Gastrocnemius medialis (tissue), 4 donors: ENCODE data around the gene CLCA4. TPM values are rescaled to one million over a fixed set of nuclear protein-coding genes. Genes with fewer than 3 reads are reported as not detected.

ENCODE experiments used
- ATAC-seq, 2 donors: fragments of 150-250 bp; one replicate each; pipeline ENCODE4 v1.9.1; 2016
- DNase-seq, 2 donors: peaks; one replicate each; pipeline ENCODE4 v3.0.0-alpha.2; 2019
- H3K27ac ChIP-seq, 4 donors: fragments of 200-600 bp; sonication (generic); 1 replicate in 1 of 4; 2 replicates in 3 of 4; pipeline ENCODE4 v1.5.1; 2016 to 2018; ENCODE audit warnings: mild to moderate bottlenecking in 2 of 4, moderate library complexity in 1 of 4
- H3K27me3 ChIP-seq, 3 donors: fragments of 200-600 bp; sonication (generic) in 2 of 3; 1 replicate in 1 of 3; 2 replicates in 2 of 3; pipeline versions ENCODE4 v1.5.1 to v1.6.0; 2016 to 2019; ENCODE audit warnings: mild to moderate bottlenecking in 1 of 3, moderate library complexity in 1 of 3
- H3K36me3 ChIP-seq, 2 donors: fragments of 200-600 bp; sonication (generic) in 1 of 2; one replicate each; pipeline ENCODE4 v1.5.1; 2017 to 2018
- H3K4me1 ChIP-seq, 2 donors: fragments of 200-600 bp; sonication (generic) in 1 of 2; one replicate each; pipeline ENCODE4 v1.5.1; 2016 to 2017; ENCODE audit warnings: mild to moderate bottlenecking in 2 of 2
- H3K4me3 ChIP-seq, 4 donors: fragments of 200-600 bp; sonication (generic) in 3 of 4; 1 replicate in 1 of 4; 2 replicates in 3 of 4; pipeline ENCODE4 v1.5.1; 2016 to 2019; ENCODE audit warnings: mild to moderate bottlenecking in 2 of 4
- H3K9me3 ChIP-seq, 3 donors: fragments of 200-600 bp; sonication (generic) in 2 of 3; 1 replicate in 1 of 3; 2 replicates in 2 of 3; pipeline ENCODE4 v1.5.1; 2016 to 2019
- CTCF ChIP-seq, 5 experiments: fragments of 450-650 bp in 3 of 5; fragments of 200-600 bp in 2 of 5; sonication (generic) in 2 of 5; IDR thresholded peaks in 4 of 5; conservative IDR thresholded peaks in 1 of 5; 1 replicate in 4 of 5; 2 replicates in 1 of 5; pipeline ENCODE4 v1.5.1; 2016 to 2019; ENCODE audit warnings: antibody characterized with exemption in 5 of 5, mild to moderate bottlenecking in 3 of 5, moderate library complexity in 3 of 5
- POLR2A ChIP-seq, 2 donors: fragments of 450-650 bp; IDR thresholded peaks; one replicate each; pipeline ENCODE4 v1.6.1; 2017; ENCODE audit warnings: antibody characterized with exemption in 2 of 2, mild to moderate bottlenecking in 2 of 2, moderate library complexity in 2 of 2
- in situ Hi-C, 4 donors: fragments of 200-750 bp; cut with MboI; loops; one replicate each; pipeline versions ENCODE4 v1.15.0 to v1.8.0; 2017; ENCODE audit warnings: low sequenced_read_pairs in 4 of 4
- intact Hi-C: fragments of 100-400 bp; cut with DNase I; formaldehyde crosslinking; loops from one replicate; pipeline ENCODE4 v1.15.1; 2023; ENCODE audit warnings: low total_unique reads
- total RNA-seq, 4 donors: library from RNA; depleted of rRNA; stranded (reverse); fragments of >200 nt; gene quantifications; one replicate each; pipeline versions ENCODE4 v1.1.0 to v1.2.3, GENCODE V29; 2016

Gene CLCA4
- total RNA-seq, 4 donors from 2014 or later: 3.7 TPM; not detected in 3

DNA sequence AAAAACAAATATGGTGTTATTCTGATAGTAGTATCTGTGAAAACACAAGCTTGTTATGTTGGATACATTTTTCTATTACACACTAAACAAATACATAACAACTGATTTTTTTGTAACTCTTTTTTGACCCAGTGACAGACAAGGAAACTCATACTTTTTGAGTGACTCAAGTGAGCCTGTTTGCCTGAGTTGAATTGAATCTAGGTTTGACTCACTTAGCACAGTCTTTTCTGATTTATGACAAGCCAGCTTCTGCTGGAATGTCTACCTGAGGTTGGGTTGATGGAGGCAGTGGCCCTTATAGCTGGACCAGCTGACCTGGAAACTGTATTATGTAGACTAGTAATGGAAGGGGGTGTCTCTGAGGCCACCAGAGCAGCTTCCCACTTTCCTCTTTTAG is 4.2 kb upstream of the CLCA4 start:
- Histone ChIP-seq H3K27ac (no peak overlapping the region), H3K36me3 (no peaks in the 10 kb centered on the region), H3K4me1 (no peaks in the 10 kb centered on the region), H3K4me3 (no peak overlapping the region), H3K9me3 (no peaks in the 10 kb centered on the region), H3K27me3 (no peaks in the 10 kb centered on the region)
- ATAC-seq (no peak), DNase-seq (no peak)
- no peak for TF ChIP-seq POLR2A (IDR thresholded peaks at IDR 0.05)
- TF ChIP-seq CTCF (IDR thresholded peaks at IDR 0.05 in 4 of 5, conservative IDR thresholded peaks at IDR 0.05 in 1 of 5): no peak
- intact Hi-C loops (no loop called here), in situ Hi-C loops (no loop called here)

DNA sequence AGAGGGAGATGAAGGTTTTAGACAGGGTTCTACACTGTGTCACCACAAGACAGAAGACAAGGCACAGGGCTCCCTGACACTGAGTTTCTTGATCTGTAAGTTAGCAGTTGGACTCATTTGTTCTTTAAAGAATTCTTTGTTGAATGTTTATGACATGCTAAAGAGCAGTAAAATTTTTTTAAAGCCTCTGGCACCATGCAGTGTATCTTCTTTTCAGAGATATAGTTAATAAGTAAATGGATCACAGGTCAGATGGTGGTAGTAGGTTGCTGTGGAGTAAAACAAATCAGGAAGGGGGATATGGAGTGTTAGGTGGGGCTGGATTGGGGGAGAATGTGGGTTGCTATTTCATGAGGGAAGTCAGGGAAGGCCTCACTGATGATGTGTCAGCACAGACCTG is 2.0 kb downstream of the CLCA4 start:
- ATAC-seq: no peak
- no peak for DNase-seq
- intact Hi-C loops: no loop called here
- Histone ChIP-seq H3K4me1 (no peaks in the 10 kb centered on the region), H3K9me3 (no peaks in the 10 kb centered on the region), H3K4me3 (no peak overlapping the region), H3K27me3 (no peaks in the 10 kb centered on the region), H3K27ac (no peak overlapping the region), H3K36me3 (no peaks in the 10 kb centered on the region)
- in situ Hi-C loops: no loop called here
- no peak for TF ChIP-seq POLR2A (IDR thresholded peaks at IDR 0.05)
- no peak for TF ChIP-seq CTCF (IDR thresholded peaks at IDR 0.05 in 4 of 5, conservative IDR thresholded peaks at IDR 0.05 in 1 of 5)

GRCh38 chr1:86551305-86551704 is 4.4 kb downstream of the CLCA4 start:
- no peak overlapping the region for H3K27ac ChIP-seq
- intact Hi-C loops: no loop called here
- no peaks in the 10 kb centered on the region for H3K27me3 ChIP-seq
- TF ChIP-seq CTCF (IDR thresholded peaks at IDR 0.05 in 4 of 5, conservative IDR thresholded peaks at IDR 0.05 in 1 of 5) (no peak), POLR2A (IDR thresholded peaks at IDR 0.05) (no peak)
- H3K4me1 ChIP-seq: no peaks in the 10 kb centered on the region
- DNase-seq (no peak), ATAC-seq (no peak)
- H3K4me3 ChIP-seq: no peak overlapping the region
- no peaks in the 10 kb centered on the region for H3K9me3 ChIP-seq
- H3K36me3 ChIP-seq: no peaks in the 10 kb centered on the region
- in situ Hi-C loops: no loop called here

DNA sequence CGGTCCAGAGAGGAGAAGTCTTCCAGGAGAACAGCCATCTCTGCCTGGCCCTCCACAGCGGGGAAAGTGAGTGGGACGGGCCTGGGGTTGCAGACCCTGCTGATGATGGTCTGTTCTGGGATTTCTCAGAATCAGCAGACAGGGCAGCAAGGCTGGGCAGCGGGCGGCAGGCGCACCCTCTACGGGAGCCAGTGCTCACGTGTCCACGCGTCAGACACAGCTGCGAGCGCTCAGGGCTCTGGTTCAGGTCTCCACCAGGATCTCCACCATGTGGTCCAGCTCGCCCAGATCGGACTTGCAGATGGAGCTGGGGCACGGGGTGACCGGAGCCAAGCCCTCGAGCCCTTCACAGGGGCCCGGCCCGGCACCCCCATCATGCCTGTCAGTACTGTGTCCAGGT is 5.5 kb downstream of the CLCA4 start:
- no peak for TF ChIP-seq CTCF (IDR thresholded peaks at IDR 0.05 in 4 of 5, conservative IDR thresholded peaks at IDR 0.05 in 1 of 5)
- no peak for TF ChIP-seq POLR2A (IDR thresholded peaks at IDR 0.05)
- no peaks in the 10 kb centered on the region for H3K27me3 ChIP-seq
- intact Hi-C loops: no loop called here
- in situ Hi-C loops: no loop called here
- no peak overlapping the region for H3K4me3 ChIP-seq
- DNase-seq (no peak), ATAC-seq (no peak)
- no peak overlapping the region for H3K27ac ChIP-seq
- H3K4me1 ChIP-seq: no peaks in the 10 kb centered on the region
- no peaks in the 10 kb centered on the region for H3K36me3 ChIP-seq
- no peaks in the 10 kb centered on the region for H3K9me3 ChIP-seq

GRCh38 chr1:86557739-86558138 is 10.9 kb downstream of the CLCA4 start:
- no peak for TF ChIP-seq CTCF (IDR thresholded peaks at IDR 0.05 in 4 of 5, conservative IDR thresholded peaks at IDR 0.05 in 1 of 5)
- TF ChIP-seq POLR2A (IDR thresholded peaks at IDR 0.05): no peak
- Histone ChIP-seq H3K4me3 (no peak overlapping the region), H3K36me3 (no peaks in the 10 kb centered on the region), H3K9me3 (no peaks in the 10 kb centered on the region), H3K4me1 (no peaks in the 10 kb centered on the region), H3K27ac (no peak overlapping the region), H3K27me3 (no peaks in the 10 kb centered on the region)
- intact Hi-C loops (no loop called here), in situ Hi-C loops (no loop called here)
- DNase-seq: no peak
- no peak for ATAC-seq
